Glomerular visceral epithelial cell (primary cell): Measurements from ENCODE around the gene TRIM28.

Experiments used
- DNase-seq: peaks from one replicate; pipeline ENCODE4 v3.0.0-alpha.2; 2016; ENCODE audit errors: extremely low spot score

Gene TRIM28

GRCh38 chr19:58549664-58550361 is 5.9 kb downstream of the TRIM28 start:
- no peak for DNase-seq

GRCh38 chr19:58550362-58551122 is 6.7 kb downstream of the TRIM28 start:
- DNase-seq, result no peak

GRCh38 chr19:58551123-58551497 is 7.2 kb downstream of the TRIM28 start:
- DNase-seq, result no peak

- no peak for DNase-seq
Observed at GRCh38 chr19:58551577-58552471, 8.0 kb downstream of the TRIM28 start.

- no peak for DNase-seq
Observed at GRCh38 chr19:58552655-58553054, 8.8 kb downstream of the TRIM28 start.

GRCh38 chr19:58553799-58554493 is 10.1 kb downstream of the TRIM28 start:
- DNase-seq, result no peak

- peak; percentile 98 for DNase-seq
Observed at GRCh38 chr19:58554494-58555368, 10.9 kb downstream of the TRIM28 start, which contains the start of gene CHMP2A. CHMP2A (minus strand) TSS chr19:58555105; CDS start chr19:58554212, 893 bp downstream.

GRCh38 chr19:58555369-58555885 is 11.6 kb downstream of the TRIM28 start:
- DNase-seq, result no peak

- no peak for DNase-seq
Observed at GRCh38 chr19:58555920-58556621, 12.2 kb downstream of the TRIM28 start.

- no peak for DNase-seq
Observed at GRCh38 chr19:58556622-58557220, 12.9 kb downstream of the TRIM28 start.

GRCh38 chr19:58557221-58558065 is 13.6 kb downstream of the TRIM28 start:
- no peak for DNase-seq

- peak; percentile 57 for DNase-seq
Observed at GRCh38 chr19:58558066-58558622, 14.3 kb downstream of the TRIM28 start, which contains the start of gene UBE2M. UBE2M (minus strand) TSS chr19:58558611; CDS start chr19:58558381, 230 bp downstream.

GRCh38 chr19:58558623-58559274 is 14.9 kb downstream of the TRIM28 start:
- peak; percentile 99 for DNase-seq

- DNase-seq, result peak; percentile 93
Observed at GRCh38 chr19:58559275-58560006, 15.6 kb downstream of the TRIM28 start.

GRCh38 chr19:58560007-58560887 is 16.4 kb downstream of the TRIM28 start:
- DNase-seq, result no peak

- no peak for DNase-seq
Observed at GRCh38 chr19:58560921-58561320, 17.1 kb downstream of the TRIM28 start.
